Breast epithelium (tissue), 3 donors: Measurements from ENCODE around the gene AK8.

Experiments
- POLR2A ChIP-seq: fragments of 450-650 bp; IDR thresholded peaks from one replicate; pipeline ENCODE4 v1.6.1; 2016; ENCODE audit warnings: antibody characterized with exemption, mild to moderate bottlenecking, moderate library complexity
- POLR2AphosphoS5 ChIP-seq, 3 donors: sonication (generic); formaldehyde crosslinking; IDR thresholded peaks; one replicate each; pipeline ENCODE4 v1.6.1; 2017; ENCODE audit warnings: antibody characterized with exemption in 3 of 3

DNA sequence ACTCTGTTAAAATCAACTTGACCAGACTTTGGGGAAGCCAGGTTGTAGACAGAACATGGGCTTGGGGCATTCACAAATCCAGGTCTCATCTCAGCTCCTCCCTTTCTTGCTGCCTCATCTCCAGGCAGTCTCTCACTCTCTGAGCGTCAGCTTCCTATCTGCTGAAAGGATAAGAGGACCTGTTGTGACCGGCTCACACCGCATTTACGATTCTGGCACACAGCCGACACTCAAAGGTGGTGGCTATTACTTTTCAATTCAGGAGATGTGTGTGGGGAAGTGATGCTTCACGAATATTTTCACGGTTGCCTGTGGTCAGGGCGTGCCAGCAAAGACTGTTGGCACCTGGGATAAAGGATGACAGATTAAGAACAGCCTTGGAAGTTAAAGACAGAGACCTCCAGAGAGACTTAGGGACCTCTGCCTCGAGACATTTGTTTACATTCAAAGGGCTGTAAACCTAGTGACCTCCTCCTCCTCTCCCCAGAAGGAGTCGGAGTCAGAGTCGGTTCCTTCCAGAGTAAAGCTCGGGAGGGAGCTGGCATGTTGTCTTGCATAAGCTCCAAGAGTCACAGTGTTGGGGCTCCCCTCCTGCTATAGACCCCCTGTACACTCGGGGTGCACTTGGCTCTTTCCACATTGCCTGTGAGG is 83.2 kb downstream of the AK8 start:
- TF ChIP-seq POLR2AphosphoS5 (IDR thresholded peaks at IDR 0.05) (no peak), POLR2A (no peak)
